Kidney tubule cell (primary cell): ENCODE measurements around the gene TSKS.

Experiments
- DNase-seq: peaks from one replicate; pipeline ENCODE4 v3.0.0-alpha.2; 2018; ENCODE audit warnings: low spot score

TSKS gene

GRCh38 chr19:49792829-49793560 is 29.9 kb upstream of the TSKS start:
- DNase-seq, result no peak

GRCh38 chr19:49791776-49792445 is 28.8 kb upstream of the TSKS start:
- DNase-seq, result no peak

- DNase-seq, result no peak
Measured at GRCh38 chr19:49790866-49791265, 27.8 kb upstream of the TSKS start.

- no peak for DNase-seq
Measured at GRCh38 chr19:49788857-49789256, 25.8 kb upstream of the TSKS start.

- DNase-seq, result no peak
Measured at GRCh38 chr19:49787746-49788145, 24.6 kb upstream of the TSKS start.

- DNase-seq, result peak; percentile 33
Measured at GRCh38 chr19:49786376-49786820, 23.3 kb upstream of the TSKS start.

GRCh38 chr19:49782515-49782914 is 19.4 kb upstream of the TSKS start:
- DNase-seq, result no peak

GRCh38 chr19:49781394-49781793 is 18.3 kb upstream of the TSKS start:
- no peak for DNase-seq

- no peak for DNase-seq
Measured at GRCh38 chr19:49780861-49781260, 17.8 kb upstream of the TSKS start.

- DNase-seq, result no peak
Measured at GRCh38 chr19:49779731-49780555, 16.8 kb upstream of the TSKS start.

GRCh38 chr19:49776371-49776764 is 13.3 kb upstream of the TSKS start:
- no peak for DNase-seq

- DNase-seq, result no peak
Measured at GRCh38 chr19:49775742-49776370, 12.8 kb upstream of the TSKS start.

- DNase-seq, result no peak
Measured at GRCh38 chr19:49774969-49775368, 11.9 kb upstream of the TSKS start.

- no peak for DNase-seq
Measured at GRCh38 chr19:49773663-49774350, 10.7 kb upstream of the TSKS start.

GRCh38 chr19:49772850-49773432 is 9.8 kb upstream of the TSKS start:
- DNase-seq, result no peak

- peak; percentile 50 for DNase-seq
Measured at GRCh38 chr19:49771674-49772139, 8.6 kb upstream of the TSKS start.

GRCh38 chr19:49770529-49770928 is 7.4 kb upstream of the TSKS start:
- DNase-seq, result no peak

- DNase-seq, result no peak
Measured at GRCh38 chr19:49767967-49768581, 5.0 kb upstream of the TSKS start.

- peak; percentile 28 for DNase-seq
Measured at GRCh38 chr19:49767381-49767780, 4.3 kb upstream of the TSKS start.

- no peak for DNase-seq
Measured at GRCh38 chr19:49766930-49767299, 3.8 kb upstream of the TSKS start, which contains the start of gene AP2A1. Gene AP2A1 (plus strand): TSS chr19:49767001. CDS start chr19:49767134, 133 bp downstream.
